HL-60 (cell line): ENCODE results near the gene ST7.

ENCODE experiments used
- CTCF ChIP-seq: IDR thresholded peaks from one replicate; pipeline ENCODE4 v1.5.1; 2011; ENCODE audit warnings: low read length, control low read depth, inconsistent platforms; ENCODE audit not compliant: insufficient read depth
- GABPA ChIP-seq: IDR thresholded peaks from 2 replicates; pipeline ENCODE4 v1.6.1; 2012; ENCODE audit warnings: low read depth
- POLR2AphosphoS5 ChIP-seq: IDR thresholded peaks from 2 replicates; pipeline ENCODE4 v1.6.1; 2012; ENCODE audit warnings: low read depth
- REST ChIP-seq: IDR thresholded peaks from 2 replicates; pipeline ENCODE4 v1.6.1; 2012; ENCODE audit warnings: low read depth; ENCODE audit not compliant: insufficient replicate concordance
- SPI1 ChIP-seq: IDR thresholded peaks from 2 replicates; pipeline ENCODE4 v1.6.1; 2012; ENCODE audit warnings: low read depth, mild to moderate bottlenecking, borderline replicate concordance

DNA sequence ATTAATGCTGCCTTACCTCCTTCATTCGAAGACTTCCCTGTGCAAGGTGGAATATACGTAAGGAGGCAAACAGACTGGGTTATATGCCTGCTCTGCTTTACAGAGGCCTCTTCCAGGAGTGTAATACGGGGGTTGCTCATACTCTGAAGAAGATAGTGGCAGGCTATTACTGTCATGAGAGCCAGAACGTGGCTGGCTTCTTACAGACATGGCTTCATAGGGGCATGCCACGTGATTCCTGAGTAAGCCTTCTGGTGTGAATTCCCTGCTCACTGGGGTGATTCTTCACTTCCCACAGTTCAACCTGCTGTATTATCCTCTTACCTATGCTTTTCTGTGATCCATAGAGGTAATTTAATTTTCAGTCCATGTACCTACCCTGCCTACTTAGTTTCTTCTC is 141.8 kb downstream of the ST7 start:
- no peak for TF ChIP-seq CTCF
- TF ChIP-seq GABPA, result no peak
- TF ChIP-seq REST, result no peak
- TF ChIP-seq POLR2AphosphoS5, result no peak
- TF ChIP-seq SPI1, result no peak
